Muscle layer of colon (tissue), 2 donors: ENCODE results near the gene CDC42EP4.
"Not testable (repeated sequence)": the region's sequence is repeated elsewhere in the genome, so short reads cannot be mapped to it uniquely, and the experiment has no call there.

Experiments used
- H3K27ac ChIP-seq: one replicate; pipeline ENCODE4 v1.7.0; 2013; ENCODE audit warnings: low read depth, mild to moderate bottlenecking, low read length, moderate library complexity
- H3K27me3 ChIP-seq, 2 donors: one replicate each; pipeline ENCODE4 v1.7.0; 2013; ENCODE audit warnings: low read length in 2 of 2, mild to moderate bottlenecking in 2 of 2; ENCODE audit not compliant: insufficient read depth in 2 of 2, control insufficient read depth in 1 of 2
- H3K36me3 ChIP-seq: one replicate; pipeline ENCODE4 v1.7.0; 2013; ENCODE audit warnings: mild to moderate bottlenecking, low read length; ENCODE audit not compliant: insufficient read depth
- H3K4me1 ChIP-seq: one replicate; pipeline ENCODE4 v1.7.0; 2013; ENCODE audit warnings: mild to moderate bottlenecking, low read length; ENCODE audit not compliant: insufficient read depth
- H3K4me3 ChIP-seq, 2 donors: one replicate each; pipeline ENCODE4 v1.7.0; 2013; ENCODE audit warnings: low read length in 2 of 2, low read depth in 1 of 2, mild to moderate bottlenecking in 1 of 2, moderate library complexity in 1 of 2
- H3K9ac ChIP-seq: one replicate; pipeline ENCODE4 v1.7.0; 2013; ENCODE audit warnings: low read length
- H3K9me3 ChIP-seq: one replicate; pipeline ENCODE4 v1.7.0; 2013; ENCODE audit warnings: mild to moderate bottlenecking, low read length
- donor health status: abdominal sarcoma.
- donor health status: Adenocarcinoma of cecum.

The CDC42EP4 gene

GRCh38 chr17:73316919-73317505 lies 5.2 kb upstream of the CDC42EP4 start:
- no peak overlapping the region for H3K9ac ChIP-seq

GRCh38 chr17:73315471-73315870 lies 3.7 kb upstream of the CDC42EP4 start:
- Histone ChIP-seq H3K9me3 (no peaks in the 10 kb centered on the region), H3K4me3 (no peak overlapping the region), H3K4me1 (peaks cover 18% of the 10 kb centered on the region), H3K27me3 (no peaks in the 10 kb centered on the region), H3K9ac (no peak overlapping the region), H3K36me3 (no peaks in the 10 kb centered on the region), H3K27ac (no peak overlapping the region)

More at GRCh38 chr17:73316919-73317505, 5.2 kb upstream of the CDC42EP4 start:
- Histone ChIP-seq H3K27me3 (no peaks in the 10 kb centered on the region), H3K4me3 (no peak overlapping the region), H3K36me3 (no peaks in the 10 kb centered on the region), H3K27ac (no peak overlapping the region), H3K9me3 (no peaks in the 10 kb centered on the region), H3K4me1 (peaks cover 18% of the 10 kb centered on the region)

- Histone ChIP-seq H3K9ac (no peak overlapping the region), H3K27me3 (no peaks in the 10 kb centered on the region), H3K4me1 (peaks cover 33% of the 10 kb centered on the region), H3K36me3 (no peaks in the 10 kb centered on the region), H3K9me3 (no peaks in the 10 kb centered on the region), H3K27ac (no peak overlapping the region), H3K4me3 (no peak overlapping the region)
Observed at GRCh38 chr17:73313526-73314127, 1.8 kb upstream of the CDC42EP4 start.

- H3K9ac ChIP-seq, result peak overlapping the region; percentile 74
- not testable (repeated sequence) for H3K36me3 ChIP-seq
Observed at GRCh38 chr17:73312887-73313286, 1.1 kb upstream of the CDC42EP4 start.

GRCh38 chr17:73311428-73311780 lies 397 bp downstream of the CDC42EP4 start:
- Histone ChIP-seq H3K36me3 (peaks cover 4% of the 10 kb centered on the region), H3K4me3 (peak overlapping the region; percentile 81 to 100), H3K4me1 (peaks cover 39% of the 10 kb centered on the region), H3K27me3 (no peaks in the 10 kb centered on the region), H3K9ac (peak overlapping the region; percentile 87), H3K27ac (peak overlapping the region; percentile 100), H3K9me3 (no peaks in the 10 kb centered on the region)

More at GRCh38 chr17:73312887-73313286, 1.1 kb upstream of the CDC42EP4 start:
- not testable (repeated sequence) for H3K9me3 ChIP-seq, H3K27me3 ChIP-seq
- peak overlapping the region in 1 of 2 donors; percentile 81 for H3K4me3 ChIP-seq
- peaks cover 38% of the 10 kb centered on the region for H3K4me1 ChIP-seq
- H3K27ac ChIP-seq, result peak overlapping the region; percentile 98

- peaks cover 4% of the 10 kb centered on the region for H3K36me3 ChIP-seq
Observed at GRCh38 chr17:73309727-73310596, 1.8 kb downstream of the CDC42EP4 start.

GRCh38 chr17:73308959-73309358 lies 2.8 kb downstream of the CDC42EP4 start:
- Histone ChIP-seq H3K9ac (peak overlapping the region; percentile 46), H3K4me1 (peaks cover 63% of the 10 kb centered on the region), H3K27ac (peak overlapping the region; percentile 100), H3K4me3 (peak overlapping the region in 1 of 2 donors; percentile 81)
- not testable (repeated sequence) for H3K36me3 ChIP-seq, H3K27me3 ChIP-seq, H3K9me3 ChIP-seq

More at GRCh38 chr17:73309727-73310596, 1.8 kb downstream of the CDC42EP4 start:
- Histone ChIP-seq H3K4me3 (peak overlapping the region; percentile 81 to 100), H3K27me3 (no peaks in the 10 kb centered on the region), H3K27ac (peak overlapping the region; percentile 100), H3K9me3 (no peaks in the 10 kb centered on the region), H3K9ac (peak overlapping the region; percentile 98), H3K4me1 (peaks cover 53% of the 10 kb centered on the region)

- H3K9ac ChIP-seq, result peak overlapping the region; percentile 46
- H3K27me3 ChIP-seq, result no peaks in the 10 kb centered on the region
- H3K4me3 ChIP-seq, result peak overlapping the region; percentile 7 to 81
- H3K36me3 ChIP-seq, result peaks cover 4% of the 10 kb centered on the region
- H3K27ac ChIP-seq, result peak overlapping the region; percentile 100
- no peaks in the 10 kb centered on the region for H3K9me3 ChIP-seq
- peaks cover 70% of the 10 kb centered on the region for H3K4me1 ChIP-seq
Observed at GRCh38 chr17:73308017-73308823, 3.6 kb downstream of the CDC42EP4 start.

- Histone ChIP-seq H3K36me3 (peaks cover 4% of the 10 kb centered on the region), H3K27me3 (no peaks in the 10 kb centered on the region), H3K4me3 (no peak overlapping the region), H3K9ac (peak overlapping the region; percentile 10), H3K9me3 (no peaks in the 10 kb centered on the region), H3K27ac (peak overlapping the region; percentile 98), H3K4me1 (peaks cover 71% of the 10 kb centered on the region)
Observed at GRCh38 chr17:73307130-73307529, 4.7 kb downstream of the CDC42EP4 start.

GRCh38 chr17:73305845-73306836 lies 5.7 kb downstream of the CDC42EP4 start:
- Histone ChIP-seq H3K27me3 (no peaks in the 10 kb centered on the region), H3K27ac (peak overlapping the region; percentile 98), H3K36me3 (peaks cover 4% of the 10 kb centered on the region), H3K4me1 (peaks cover 74% of the 10 kb centered on the region), H3K9ac (peak overlapping the region; percentile 79), H3K9me3 (no peaks in the 10 kb centered on the region), H3K4me3 (peak overlapping the region; percentile 71 to 74)
